ENCODE data around the gene TPSG1.

- TF ChIP-seq CTCF (IDR thresholded peaks at IDR 0.05; ENCODE audit: insufficient read depth, low read length) (no peak), POLR2AphosphoS5 (IDR thresholded peaks at IDR 0.05; ENCODE audit: low read depth) (no peak), REST (IDR thresholded peaks at IDR 0.05; ENCODE audit: insufficient replicate concordance, low read depth) (no peak), GABPA (IDR thresholded peaks at IDR 0.05; ENCODE audit: low read depth) (no peak)
Measured at GRCh38 chr16:1237990-1238389, 12.9 kb upstream of the TPSG1 start.

Data from HL-60 (cell line).